ENCODE results near the gene TOMM34.
A peak's percentile ranks its signal among the peaks of the same experiment; 100 is the strongest.

The TOMM34 gene

GRCh38 chr20:44960103-44960852 is at the start of gene TOMM34:
TOMM34 (minus strand) TSS chr20:44960397; CDS start chr20:44960333, 64 bp downstream.
- H3K9me3 ChIP-seq (ENCODE audit: control insufficient read depth, low read length): no peaks in the 10 kb centered on the region
- H3K4me1 ChIP-seq (ENCODE audit: control insufficient read depth, insufficient read depth, low read length): peaks cover 21% of the 10 kb centered on the region
- peak; percentile 98 for DNase-seq (ENCODE audit: low read depth)
- H3K9ac ChIP-seq (ENCODE audit: low read length): peak within 1 kb of the TSS; percentile 88
- peaks cover 11% of the 10 kb centered on the region for H3K36me3 ChIP-seq (ENCODE audit: control insufficient read depth, insufficient read depth, low read length, severe bottlenecking)
- peak within 1 kb of the TSS; percentile 86 for H3K4me3 ChIP-seq (ENCODE audit: low read length)
- H3K27me3 ChIP-seq (replicated peaks; ENCODE audit: control insufficient read depth, insufficient read depth, low read length): no peaks in the 10 kb centered on the region

- Histone ChIP-seq H3K27me3 (replicated peaks; ENCODE audit: control insufficient read depth, insufficient read depth, low read length) (no peaks in the 10 kb centered on the region), H3K4me3 (ENCODE audit: low read length) (no peak overlapping the region), H3K9me3 (ENCODE audit: control insufficient read depth, low read length) (no peaks in the 10 kb centered on the region), H3K36me3 (ENCODE audit: control insufficient read depth, insufficient read depth, low read length, severe bottlenecking) (peaks cover 5% of the 10 kb centered on the region), H3K9ac (ENCODE audit: low read length) (no peak overlapping the region), H3K4me1 (ENCODE audit: control insufficient read depth, insufficient read depth, low read length) (peaks cover 21% of the 10 kb centered on the region)
- no peak for DNase-seq (ENCODE audit: low read depth)
Observed at GRCh38 chr20:45008521-45009049, 48.4 kb upstream of the TOMM34 start.

- peaks cover 47% of the 10 kb centered on the region for H3K36me3 ChIP-seq (ENCODE audit: control insufficient read depth, insufficient read depth, low read length, severe bottlenecking)
- no peak overlapping the region for H3K9ac ChIP-seq (ENCODE audit: low read length)
- H3K4me3 ChIP-seq (ENCODE audit: low read length): no peak overlapping the region
- no peak for DNase-seq (ENCODE audit: low read depth)
- H3K27me3 ChIP-seq (replicated peaks; ENCODE audit: control insufficient read depth, insufficient read depth, low read length): no peaks in the 10 kb centered on the region
- H3K4me1 ChIP-seq (ENCODE audit: control insufficient read depth, insufficient read depth, low read length): peaks cover 8% of the 10 kb centered on the region
- H3K9me3 ChIP-seq (ENCODE audit: control insufficient read depth, low read length): no peaks in the 10 kb centered on the region
Observed at GRCh38 chr20:44997668-44998067, 37.5 kb upstream of the TOMM34 start.

- H3K27me3 ChIP-seq (replicated peaks; ENCODE audit: control insufficient read depth, insufficient read depth, low read length): no peaks in the 10 kb centered on the region
Observed at GRCh38 chr20:44997171-44997570, 37.0 kb upstream of the TOMM34 start.

GRCh38 chr20:44993343-44993742 is 33.1 kb upstream of the TOMM34 start:
- peak; percentile 16 for DNase-seq (ENCODE audit: low read depth)
- Histone ChIP-seq H3K4me3 (ENCODE audit: low read length) (no peak overlapping the region), H3K4me1 (ENCODE audit: control insufficient read depth, insufficient read depth, low read length) (peaks cover 27% of the 10 kb centered on the region), H3K36me3 (ENCODE audit: control insufficient read depth, insufficient read depth, low read length, severe bottlenecking) (peaks cover 19% of the 10 kb centered on the region), H3K9ac (ENCODE audit: low read length) (no peak overlapping the region), H3K27me3 (replicated peaks; ENCODE audit: control insufficient read depth, insufficient read depth, low read length) (no peaks in the 10 kb centered on the region), H3K9me3 (ENCODE audit: control insufficient read depth, low read length) (no peaks in the 10 kb centered on the region)

More at GRCh38 chr20:44997171-44997570, 37.0 kb upstream of the TOMM34 start:
- peaks cover 8% of the 10 kb centered on the region for H3K4me1 ChIP-seq (ENCODE audit: control insufficient read depth, insufficient read depth, low read length)
- H3K36me3 ChIP-seq (ENCODE audit: control insufficient read depth, insufficient read depth, low read length, severe bottlenecking): peaks cover 47% of the 10 kb centered on the region
- H3K9me3 ChIP-seq (ENCODE audit: control insufficient read depth, low read length): no peaks in the 10 kb centered on the region
- no peak for DNase-seq (ENCODE audit: low read depth)
- H3K9ac ChIP-seq (ENCODE audit: low read length): no peak overlapping the region
- no peak overlapping the region for H3K4me3 ChIP-seq (ENCODE audit: low read length)

- Histone ChIP-seq H3K9ac (ENCODE audit: low read length) (peak overlapping the region; percentile 74), H3K4me3 (ENCODE audit: low read length) (peak overlapping the region; percentile 67), H3K27me3 (replicated peaks; ENCODE audit: control insufficient read depth, insufficient read depth, low read length) (no peaks in the 10 kb centered on the region), H3K36me3 (ENCODE audit: control insufficient read depth, insufficient read depth, low read length, severe bottlenecking) (peaks cover 13% of the 10 kb centered on the region), H3K9me3 (ENCODE audit: control insufficient read depth, low read length) (no peaks in the 10 kb centered on the region), H3K4me1 (ENCODE audit: control insufficient read depth, insufficient read depth, low read length) (peaks cover 27% of the 10 kb centered on the region)
- peak; percentile 19 for DNase-seq (ENCODE audit: low read depth)
Observed at GRCh38 chr20:44990957-44991356, 30.8 kb upstream of the TOMM34 start.

- peak; percentile 45 for DNase-seq (ENCODE audit: low read depth)
- Histone ChIP-seq H3K9ac (ENCODE audit: low read length) (peak overlapping the region; percentile 74), H3K9me3 (ENCODE audit: control insufficient read depth, low read length) (no peaks in the 10 kb centered on the region), H3K4me3 (ENCODE audit: low read length) (peak overlapping the region; percentile 67), H3K4me1 (ENCODE audit: control insufficient read depth, insufficient read depth, low read length) (peaks cover 27% of the 10 kb centered on the region), H3K36me3 (ENCODE audit: control insufficient read depth, insufficient read depth, low read length, severe bottlenecking) (peaks cover 14% of the 10 kb centered on the region), H3K27me3 (replicated peaks; ENCODE audit: control insufficient read depth, insufficient read depth, low read length) (no peaks in the 10 kb centered on the region)
Observed at GRCh38 chr20:44990425-44990824, 30.2 kb upstream of the TOMM34 start.

GRCh38 chr20:44988631-44989171 is 28.5 kb upstream of the TOMM34 start:
- peaks cover 26% of the 10 kb centered on the region for H3K4me1 ChIP-seq (ENCODE audit: control insufficient read depth, insufficient read depth, low read length)
- no peaks in the 10 kb centered on the region for H3K27me3 ChIP-seq (replicated peaks; ENCODE audit: control insufficient read depth, insufficient read depth, low read length)
- no peak overlapping the region for H3K4me3 ChIP-seq (ENCODE audit: low read length)
- H3K36me3 ChIP-seq (ENCODE audit: control insufficient read depth, insufficient read depth, low read length, severe bottlenecking): peaks cover 24% of the 10 kb centered on the region
- no peak for DNase-seq (ENCODE audit: low read depth)
- no peak overlapping the region for H3K9ac ChIP-seq (ENCODE audit: low read length)
- no peaks in the 10 kb centered on the region for H3K9me3 ChIP-seq (ENCODE audit: control insufficient read depth, low read length)

- no peaks in the 10 kb centered on the region for H3K9me3 ChIP-seq (ENCODE audit: control insufficient read depth, low read length)
- H3K9ac ChIP-seq (ENCODE audit: low read length): no peak overlapping the region
- H3K4me1 ChIP-seq (ENCODE audit: control insufficient read depth, insufficient read depth, low read length): no peaks in the 10 kb centered on the region
- H3K36me3 ChIP-seq (ENCODE audit: control insufficient read depth, insufficient read depth, low read length, severe bottlenecking): peaks cover 46% of the 10 kb centered on the region
- H3K4me3 ChIP-seq (ENCODE audit: low read length): no peak overlapping the region
- H3K27me3 ChIP-seq (replicated peaks; ENCODE audit: control insufficient read depth, insufficient read depth, low read length): no peaks in the 10 kb centered on the region
- no peak for DNase-seq (ENCODE audit: low read depth)
Observed at GRCh38 chr20:44983093-44983674, 23.0 kb upstream of the TOMM34 start.

- Histone ChIP-seq H3K9me3 (ENCODE audit: control insufficient read depth, low read length) (no peaks in the 10 kb centered on the region), H3K9ac (ENCODE audit: low read length) (no peak overlapping the region), H3K36me3 (ENCODE audit: control insufficient read depth, insufficient read depth, low read length, severe bottlenecking) (peaks cover 41% of the 10 kb centered on the region), H3K4me3 (ENCODE audit: low read length) (no peak overlapping the region), H3K4me1 (ENCODE audit: control insufficient read depth, insufficient read depth, low read length) (peaks cover 6% of the 10 kb centered on the region), H3K27me3 (replicated peaks; ENCODE audit: control insufficient read depth, insufficient read depth, low read length) (no peaks in the 10 kb centered on the region)
- DNase-seq (ENCODE audit: low read depth): no peak
Observed at GRCh38 chr20:44981736-44982406, 21.7 kb upstream of the TOMM34 start.

- H3K4me1 ChIP-seq (ENCODE audit: control insufficient read depth, insufficient read depth, low read length): peaks cover 9% of the 10 kb centered on the region
- no peaks in the 10 kb centered on the region for H3K9me3 ChIP-seq (ENCODE audit: control insufficient read depth, low read length)
- H3K36me3 ChIP-seq (ENCODE audit: control insufficient read depth, insufficient read depth, low read length, severe bottlenecking): peaks cover 41% of the 10 kb centered on the region
- no peaks in the 10 kb centered on the region for H3K27me3 ChIP-seq (replicated peaks; ENCODE audit: control insufficient read depth, insufficient read depth, low read length)
- no peak overlapping the region for H3K4me3 ChIP-seq (ENCODE audit: low read length)
- no peak for DNase-seq (ENCODE audit: low read depth)
- no peak overlapping the region for H3K9ac ChIP-seq (ENCODE audit: low read length)
Observed at GRCh38 chr20:44979090-44979621, 19.0 kb upstream of the TOMM34 start.

Measured in adipocyte (in vitro differentiated cells).